HCT116 (cell line): ENCODE data around the gene TAC4.

Experiments
- CTCF ChIP-seq, 3 experiments: fragments of 200-600 bp in 1 of 3; sonication (generic) in 1 of 3; IDR thresholded peaks in 2 of 3; conservative IDR thresholded peaks in 1 of 3; 2 replicates each; pipeline ENCODE4 v1.5.1; 2012 to 2017; ENCODE audit warnings: low read depth in 2 of 3, low read length in 2 of 3, antibody characterized with exemption in 1 of 3, borderline replicate concordance in 1 of 3, control low read depth in 1 of 3, mild to moderate bottlenecking in 1 of 3, mixed read lengths in 1 of 3, mixed run types in 1 of 3, moderate library complexity in 1 of 3; ENCODE audit not compliant: insufficient read depth in 1 of 3
- EZH2 ChIP-seq: fragments of 200-600 bp; sonication (generic); IDR thresholded peaks from 2 replicates; pipeline ENCODE4 v1.6.1; 2017; ENCODE audit warnings: antibody characterized with exemption, mixed run types
- POLR2A ChIP-seq: IDR thresholded peaks from 2 replicates; pipeline ENCODE4 v1.7.0; 2011; ENCODE audit warnings: borderline replicate concordance; ENCODE audit not compliant: insufficient read depth, insufficient read length; ENCODE audit errors: extremely low read depth
- POLR2AphosphoS5 ChIP-seq: IDR thresholded peaks from 2 replicates; pipeline ENCODE4 v1.6.1; 2011; ENCODE audit warnings: mild to moderate bottlenecking, low read depth, low read length, moderate library complexity
- SP1 ChIP-seq: IDR thresholded peaks from 2 replicates; pipeline ENCODE4 v1.6.1; 2012; ENCODE audit warnings: low read depth

DNA sequence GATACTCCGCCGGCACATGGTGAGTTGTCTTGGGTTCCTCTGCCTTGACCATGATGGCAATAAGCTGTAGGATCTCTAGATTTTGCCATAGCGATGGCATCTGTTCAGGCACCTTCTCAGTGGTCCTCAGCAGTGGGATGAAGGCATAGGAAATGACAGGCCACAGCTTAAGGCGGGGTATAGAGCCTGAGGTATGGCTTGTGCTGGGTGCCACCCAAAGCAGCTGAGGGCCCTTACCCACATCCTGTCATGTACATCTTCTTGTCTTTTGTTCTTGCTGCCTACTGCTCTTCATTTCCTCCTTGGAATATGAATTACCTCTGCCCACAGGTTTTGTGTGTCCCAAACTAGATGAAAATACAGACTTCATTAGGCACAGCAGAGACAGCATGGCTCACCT is 29.9 kb downstream of the TAC4 start:
- no peak for TF ChIP-seq SP1
- TF ChIP-seq CTCF (IDR thresholded peaks at IDR 0.05 in 2 of 3, conservative IDR thresholded peaks at IDR 0.05 in 1 of 3; ENCODE audit: borderline replicate concordance in 1 of 3, insufficient read depth in 1 of 3, low read depth in 2 of 3, low read length in 2 of 3), result no peak
- no peak for TF ChIP-seq POLR2AphosphoS5
- TF ChIP-seq EZH2, result no peak
- TF ChIP-seq POLR2A, result no peak
